Psoas muscle (tissue), 8 donors: ENCODE data around the gene C8G. TPM values are rescaled to one million over a fixed set of nuclear protein-coding genes. Genes with fewer than 3 reads are reported as not detected.

ENCODE experiments used
- ATAC-seq, 4 donors: fragments of 200-7000 bp; cut with Tn5 transposase; one replicate each; pipeline ENCODE4 v1.9.1; 2020; ENCODE audit warnings: moderate library complexity in 3 of 4, mild to moderate bottlenecking in 2 of 4
- DNase-seq, 2 donors: peaks; one replicate each; pipeline ENCODE4 v3.0.0-alpha.2; 2020
- H3K27ac ChIP-seq: fragments of 200-600 bp; one replicate; pipeline ENCODE4 v1.8.0; 2022
- H3K27me3 ChIP-seq, 3 donors: fragments of 200-600 bp in 1 of 3; one replicate each; pipeline versions ENCODE4 v1.6.1 to v1.8.0; 2013 to 2022; ENCODE audit warnings: low read length in 2 of 3, mild to moderate bottlenecking in 2 of 3, moderate library complexity in 1 of 3; ENCODE audit not compliant: insufficient read depth in 3 of 3
- H3K36me3 ChIP-seq, 2 donors: fragments of 200-600 bp in 1 of 2; one replicate each; pipeline versions ENCODE4 v1.6.1 to v1.8.0; 2013 to 2022; ENCODE audit warnings: low read depth in 1 of 2, mild to moderate bottlenecking in 1 of 2, moderate library complexity in 1 of 2; ENCODE audit not compliant: insufficient read depth in 1 of 2
- H3K4me1 ChIP-seq: fragments of 200-600 bp; one replicate; pipeline ENCODE4 v1.8.0; 2022
- H3K4me3 ChIP-seq: fragments of 200-600 bp; one replicate; pipeline ENCODE4 v1.8.0; 2022; ENCODE audit warnings: mild to moderate bottlenecking
- H3K9me3 ChIP-seq: fragments of 200-600 bp; one replicate; pipeline ENCODE4 v1.8.0; 2022
- WGBS, 3 donors: extraction: QIAGEN DNeasy Blood & Tissue Kit; methylation state at CpG; one replicate each; pipeline versions ENCODE4 v1.1.6 to v1.1.7; 2013; 5-methylcytosine and 5-hydroxymethylcytosine counted together
- intact Hi-C, 2 donors: fragments of 100-400 bp; cut with DNase I; formaldehyde crosslinking; loops; one replicate each; pipeline versions ENCODE4 v1.11.0 to v1.14.2; 2022
- polyA plus RNA-seq, 3 donors: library from polyadenylated mRNA; stranded (reverse); fragments of 200-250 nt; gene quantifications; one replicate each; pipeline ENCODE4 v1.2.3, GENCODE V29; 2013
- total RNA-seq, 4 donors: library from RNA; stranded (reverse); fragmentation: NEBNext Ultra II Directional in 2 of 4; extraction: Animal tissue kit (Norgen Biotek cat#: 25700) in 2 of 4; gene quantifications; one replicate each; pipeline versions ENCODE4 v1.2.1 to v1.2.4, GENCODE V29; 2021 to 2023
- TF ChIP-seq, protein P1 (sequence below): fragments of 200-600 bp; IDR thresholded peaks from one replicate; pipeline ENCODE4 v1.8.0; 2022; ENCODE audit warnings: antibody characterized with exemption
- donor health status: healthy with polysubstance abuse.
- donor health status: DM: no; HTN: no; CAD: no; lungs with moderate emphysema.
- donor health status: Bipolar disorder and iron deficiency.
- donor health status: healthy.
- donor health status: DM: yes; HTN: yes; CAD: no.
- donor health status: DM: no; HTN: no; CAD: no.
- donor health status: DM: no; HTN: no; CAD: no.
- donor health status: DM: yes; HTN: yes; CAD: no.

Gene C8G
- total and polyA plus RNA-seq, 7 donors, result 1.7 to 7.9 (median 5.1) TPM

DNA sequence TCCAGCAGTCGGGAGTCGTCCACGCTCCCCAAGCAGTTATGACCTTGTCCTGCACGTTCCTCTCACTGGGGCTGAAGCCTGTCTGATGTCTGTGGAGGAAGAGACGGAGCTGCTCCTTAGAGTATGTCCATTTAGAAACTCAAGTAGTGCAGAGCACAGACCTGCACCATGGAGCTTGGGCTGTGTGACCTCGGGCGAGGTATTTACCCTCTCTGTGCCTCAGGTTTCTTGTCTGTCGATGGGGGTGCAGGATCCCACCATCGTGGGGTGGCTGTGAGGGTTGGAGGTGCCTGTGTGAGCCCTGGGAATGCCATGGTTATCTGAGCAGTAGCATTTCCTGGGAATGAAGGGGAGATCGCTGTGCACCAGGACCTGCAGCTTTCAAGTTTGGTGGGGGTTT lies 44.5 kb upstream of the C8G start:
- H3K4me1 ChIP-seq, result peaks cover 25% of the 10 kb centered on the region
- no peak overlapping the region for H3K4me3 ChIP-seq
- H3K27ac ChIP-seq, result peak overlapping the region; percentile 92
- no peak for DNase-seq
- TF ChIP-seq, protein P1, sequence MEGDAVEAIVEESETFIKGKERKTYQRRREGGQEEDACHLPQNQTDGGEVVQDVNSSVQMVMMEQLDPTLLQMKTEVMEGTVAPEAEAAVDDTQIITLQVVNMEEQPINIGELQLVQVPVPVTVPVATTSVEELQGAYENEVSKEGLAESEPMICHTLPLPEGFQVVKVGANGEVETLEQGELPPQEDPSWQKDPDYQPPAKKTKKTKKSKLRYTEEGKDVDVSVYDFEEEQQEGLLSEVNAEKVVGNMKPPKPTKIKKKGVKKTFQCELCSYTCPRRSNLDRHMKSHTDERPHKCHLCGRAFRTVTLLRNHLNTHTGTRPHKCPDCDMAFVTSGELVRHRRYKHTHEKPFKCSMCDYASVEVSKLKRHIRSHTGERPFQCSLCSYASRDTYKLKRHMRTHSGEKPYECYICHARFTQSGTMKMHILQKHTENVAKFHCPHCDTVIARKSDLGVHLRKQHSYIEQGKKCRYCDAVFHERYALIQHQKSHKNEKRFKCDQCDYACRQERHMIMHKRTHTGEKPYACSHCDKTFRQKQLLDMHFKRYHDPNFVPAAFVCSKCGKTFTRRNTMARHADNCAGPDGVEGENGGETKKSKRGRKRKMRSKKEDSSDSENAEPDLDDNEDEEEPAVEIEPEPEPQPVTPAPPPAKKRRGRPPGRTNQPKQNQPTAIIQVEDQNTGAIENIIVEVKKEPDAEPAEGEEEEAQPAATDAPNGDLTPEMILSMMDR, result no peak
- WGBS, 3 donors, result 89 to 92% (median 91%) methylated on average over 10 of the region's 10 CpGs
- no peaks in the 10 kb centered on the region for H3K9me3 ChIP-seq
- ATAC-seq, result no peak
- intact Hi-C loops, result loop anchor here in 1 of 2 donors (5.0 kb wide), 1 partner anchor 42 kb away; the partner anchor contains the start of gene FBXW5
- H3K36me3 ChIP-seq, result peaks cover 0 to 27% of the 10 kb centered on the region in 2 donors
- no peaks in the 10 kb centered on the region for H3K27me3 ChIP-seq

DNA sequence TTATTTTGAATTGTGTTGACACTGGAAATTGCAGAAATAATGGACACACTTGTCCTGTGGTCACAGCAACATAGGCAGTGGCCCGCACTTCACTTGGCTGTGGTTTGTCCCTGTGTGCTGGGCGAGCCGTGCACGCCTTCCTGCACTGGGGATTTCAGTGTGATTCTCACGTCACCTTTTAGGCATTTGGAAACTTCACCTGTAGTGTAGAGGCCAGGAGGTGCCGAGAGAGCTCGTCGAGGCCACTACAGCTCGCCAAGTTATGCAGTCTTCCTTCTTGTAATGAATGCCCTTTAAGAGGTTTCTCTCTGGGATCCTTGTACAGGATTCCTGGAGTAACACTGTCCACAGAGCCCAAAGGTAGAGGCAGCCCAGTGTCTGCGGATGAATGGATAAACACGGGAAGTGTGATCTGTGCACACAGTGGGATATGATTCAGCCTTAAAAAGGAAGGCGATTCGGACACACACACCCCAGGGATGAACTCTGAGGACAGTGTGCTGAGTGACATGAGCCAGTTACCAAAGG lies 44.0 kb upstream of the C8G start:
- 47 to 72% (median 54%) methylated on average over 13 of the region's 13 CpGs for WGBS, 3 donors
- TF ChIP-seq, protein P1, result no peak
- Histone ChIP-seq H3K27ac (peak overlapping the region; percentile 92), H3K36me3 (peaks cover 0 to 28% of the 10 kb centered on the region in 2 donors), H3K27me3 (no peaks in the 10 kb centered on the region), H3K9me3 (no peaks in the 10 kb centered on the region), H3K4me1 (peaks cover 25% of the 10 kb centered on the region), H3K4me3 (no peak overlapping the region)
- ATAC-seq (peak in 2 of 4 donors; percentile 21 to 29), DNase-seq (no peak)
- intact Hi-C loops, result loop anchor here in 1 of 2 donors (5.0 kb wide), 1 partner anchor 41 kb away; the partner anchor contains the start of gene FBXW5

DNA sequence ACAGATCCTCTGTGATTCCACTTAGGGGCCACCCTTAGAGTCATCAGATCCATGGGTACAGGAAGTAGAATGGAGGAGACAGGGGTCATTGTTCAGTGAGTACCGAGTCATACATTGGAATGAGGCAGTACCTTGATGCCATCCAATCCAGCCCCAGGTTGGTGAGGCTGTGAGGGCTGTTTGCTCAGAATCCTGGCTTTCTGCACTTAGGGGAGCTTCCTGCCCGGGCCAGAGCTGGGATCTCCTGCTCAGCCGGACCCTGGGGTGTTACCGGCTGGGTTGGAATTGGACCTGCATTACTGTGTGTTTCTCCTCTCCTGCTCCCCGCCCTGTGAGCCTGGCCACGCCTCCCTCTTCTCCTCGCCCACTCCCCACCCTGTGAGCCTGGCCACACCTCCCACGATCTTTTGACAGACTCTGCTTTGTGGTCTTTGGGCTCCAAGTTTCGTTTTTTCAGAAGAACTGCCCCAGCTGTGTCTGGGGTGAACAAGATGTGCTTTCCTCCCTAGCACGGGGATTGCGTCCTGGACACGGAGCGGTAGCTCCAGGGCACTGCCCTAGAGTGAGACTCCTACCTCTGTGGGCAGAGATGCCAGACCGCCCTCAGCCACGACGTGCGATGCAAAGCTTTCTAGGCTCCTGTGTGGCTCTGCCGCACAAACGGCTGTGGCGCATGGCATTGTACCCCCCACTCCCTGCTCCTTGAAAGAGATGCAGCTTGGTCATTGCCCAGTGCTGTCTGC lies 43.4 kb upstream of the C8G start:
- Histone ChIP-seq H3K4me3 (peak overlapping the region; percentile 19), H3K9me3 (no peaks in the 10 kb centered on the region), H3K27me3 (no peaks in the 10 kb centered on the region), H3K27ac (peak overlapping the region; percentile 92), H3K4me1 (peaks cover 25% of the 10 kb centered on the region), H3K36me3 (peaks cover 0 to 35% of the 10 kb centered on the region in 2 donors)
- ATAC-seq (peak; percentile 43 to 67 (median 61)), DNase-seq (peak in 1 of 2 donors; percentile 67)
- 24 to 54% (median 40%) methylated on average over 20 of the region's 20 CpGs for WGBS, 3 donors
- TF ChIP-seq, protein P1, result no peak
- intact Hi-C loops, result loop anchor here in 1 of 2 donors (2.0 to 5.0 kb wide), 2 partner anchors 27 to 41 kb away; partner anchors contain the start of gene FBXW5

DNA sequence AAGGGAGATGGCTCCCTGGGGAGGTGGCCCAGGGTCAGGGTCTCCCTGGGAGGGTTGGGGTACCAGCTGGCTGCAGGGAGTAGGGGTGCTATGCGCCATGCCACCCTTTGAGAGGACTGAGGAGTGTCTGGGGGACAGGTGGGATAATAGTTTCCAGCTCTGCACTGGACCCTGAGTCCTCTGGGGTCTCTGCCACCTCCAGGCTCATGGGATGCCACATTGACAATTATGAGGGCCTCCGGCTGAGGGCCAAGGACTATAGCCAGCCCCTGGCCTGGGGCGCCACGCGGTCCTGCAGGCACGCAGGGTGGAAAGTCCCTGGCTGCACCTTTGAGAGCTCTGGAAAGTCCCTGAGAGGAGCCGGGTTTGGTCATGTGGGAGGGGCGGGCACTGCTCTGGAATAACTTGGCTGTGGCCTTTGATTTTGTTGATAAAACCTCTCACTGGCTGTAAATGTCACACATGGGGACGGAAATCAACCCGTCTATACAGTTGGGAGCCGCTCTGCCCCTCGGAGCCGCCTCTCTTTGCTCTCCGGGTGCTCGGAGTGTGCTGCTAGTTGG lies 42.7 kb upstream of the C8G start:
- peaks cover 0 to 39% of the 10 kb centered on the region in 2 donors for H3K36me3 ChIP-seq
- no peaks in the 10 kb centered on the region for H3K27me3 ChIP-seq
- DNase-seq (peak; percentile 59 to 79), ATAC-seq (peak; percentile 82 to 97 (median 91))
- TF ChIP-seq, protein P1, result no peak
- no peaks in the 10 kb centered on the region for H3K9me3 ChIP-seq
- WGBS, 3 donors, result 12 to 25% (median 14%) methylated on average over 15 of the region's 15 CpGs
- H3K4me3 ChIP-seq, result peak overlapping the region; percentile 42
- H3K4me1 ChIP-seq, result peaks cover 25% of the 10 kb centered on the region
- intact Hi-C loops, result loop anchor here in 1 of 2 donors (2.0 to 5.0 kb wide), 2 partner anchors 26 to 40 kb away; partner anchors contain the start of gene FBXW5
- peak overlapping the region; percentile 92 for H3K27ac ChIP-seq
